ENCODE results near the gene GATA6.
"Not testable (repeated sequence)": the region's sequence is repeated elsewhere in the genome, so short reads cannot be mapped to it uniquely, and the experiment has no call there.

GATA6 gene

DNA sequence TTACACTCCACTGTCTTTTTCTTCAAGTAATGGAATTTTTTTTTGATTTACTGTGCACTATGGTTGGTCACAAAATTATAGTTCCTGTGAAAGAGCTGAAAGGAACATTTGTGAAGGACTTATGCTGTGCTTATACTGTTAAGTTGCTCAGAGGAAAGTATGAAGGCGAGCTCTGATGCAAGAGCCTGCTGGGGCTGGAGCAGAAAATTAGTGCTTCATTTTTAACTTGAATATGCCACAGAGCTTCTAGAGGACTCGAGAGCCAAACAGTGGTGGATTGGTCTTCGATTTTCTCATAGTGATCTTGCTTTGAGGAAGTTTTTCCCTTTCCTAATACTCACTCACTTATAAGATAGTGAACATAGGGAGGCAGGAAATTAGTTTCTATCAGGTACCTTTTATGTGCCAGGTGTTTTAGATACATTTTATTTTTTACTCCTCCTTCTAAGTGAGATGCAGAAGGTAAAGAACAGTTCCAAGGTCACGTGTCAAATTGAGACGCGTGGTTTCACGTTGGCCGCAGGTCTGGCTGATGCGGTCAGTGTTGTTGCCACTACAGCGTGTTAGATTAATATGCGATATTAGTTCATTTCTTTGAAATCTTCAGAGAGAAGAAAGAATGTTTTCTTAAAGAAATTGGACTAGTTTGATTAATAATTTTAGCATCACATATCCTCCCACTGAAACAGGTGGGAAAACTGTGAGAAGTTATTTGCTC lies 20.2 kb downstream of the GATA6 start:
- H3K4me3 ChIP-seq (ENCODE audit: low read depth, low read length), result no peak overlapping the region
- TF ChIP-seq, protein P1, sequence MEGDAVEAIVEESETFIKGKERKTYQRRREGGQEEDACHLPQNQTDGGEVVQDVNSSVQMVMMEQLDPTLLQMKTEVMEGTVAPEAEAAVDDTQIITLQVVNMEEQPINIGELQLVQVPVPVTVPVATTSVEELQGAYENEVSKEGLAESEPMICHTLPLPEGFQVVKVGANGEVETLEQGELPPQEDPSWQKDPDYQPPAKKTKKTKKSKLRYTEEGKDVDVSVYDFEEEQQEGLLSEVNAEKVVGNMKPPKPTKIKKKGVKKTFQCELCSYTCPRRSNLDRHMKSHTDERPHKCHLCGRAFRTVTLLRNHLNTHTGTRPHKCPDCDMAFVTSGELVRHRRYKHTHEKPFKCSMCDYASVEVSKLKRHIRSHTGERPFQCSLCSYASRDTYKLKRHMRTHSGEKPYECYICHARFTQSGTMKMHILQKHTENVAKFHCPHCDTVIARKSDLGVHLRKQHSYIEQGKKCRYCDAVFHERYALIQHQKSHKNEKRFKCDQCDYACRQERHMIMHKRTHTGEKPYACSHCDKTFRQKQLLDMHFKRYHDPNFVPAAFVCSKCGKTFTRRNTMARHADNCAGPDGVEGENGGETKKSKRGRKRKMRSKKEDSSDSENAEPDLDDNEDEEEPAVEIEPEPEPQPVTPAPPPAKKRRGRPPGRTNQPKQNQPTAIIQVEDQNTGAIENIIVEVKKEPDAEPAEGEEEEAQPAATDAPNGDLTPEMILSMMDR (IDR thresholded peaks at IDR 0.05; ENCODE audit: borderline replicate concordance, insufficient read depth, low read depth, low read length), result no peak

- H3K4me3 ChIP-seq (ENCODE audit: low read depth, low read length), result no peak overlapping the region
- TF ChIP-seq, protein P1 (IDR thresholded peaks at IDR 0.05; ENCODE audit: borderline replicate concordance, insufficient read depth, low read depth, low read length), result no peak
Measured at GRCh38 chr18:22191346-22191695, 21.9 kb downstream of the GATA6 start.

- no peak overlapping the region for H3K4me3 ChIP-seq (ENCODE audit: low read depth, low read length)
- TF ChIP-seq, protein P1 (IDR thresholded peaks at IDR 0.05; ENCODE audit: borderline replicate concordance, insufficient read depth, low read depth, low read length), result no peak
Measured at GRCh38 chr18:22191923-22192322, 22.5 kb downstream of the GATA6 start.

GRCh38 chr18:22193466-22193865 lies 24.1 kb downstream of the GATA6 start:
- TF ChIP-seq, protein P1 (IDR thresholded peaks at IDR 0.05; ENCODE audit: borderline replicate concordance, insufficient read depth, low read depth, low read length), result no peak
- no peak overlapping the region for H3K4me3 ChIP-seq (ENCODE audit: low read depth, low read length)

- H3K4me3 ChIP-seq (ENCODE audit: low read depth, low read length), result no peak overlapping the region
- TF ChIP-seq, protein P1 (IDR thresholded peaks at IDR 0.05; ENCODE audit: borderline replicate concordance, insufficient read depth, low read depth, low read length), result no peak
Measured at GRCh38 chr18:22194151-22194598, 24.8 kb downstream of the GATA6 start.

GRCh38 chr18:22195052-22195451 lies 25.7 kb downstream of the GATA6 start:
- TF ChIP-seq, protein P1 (IDR thresholded peaks at IDR 0.05; ENCODE audit: borderline replicate concordance, insufficient read depth, low read depth, low read length), result no peak
- no peak overlapping the region for H3K4me3 ChIP-seq (ENCODE audit: low read depth, low read length)

DNA sequence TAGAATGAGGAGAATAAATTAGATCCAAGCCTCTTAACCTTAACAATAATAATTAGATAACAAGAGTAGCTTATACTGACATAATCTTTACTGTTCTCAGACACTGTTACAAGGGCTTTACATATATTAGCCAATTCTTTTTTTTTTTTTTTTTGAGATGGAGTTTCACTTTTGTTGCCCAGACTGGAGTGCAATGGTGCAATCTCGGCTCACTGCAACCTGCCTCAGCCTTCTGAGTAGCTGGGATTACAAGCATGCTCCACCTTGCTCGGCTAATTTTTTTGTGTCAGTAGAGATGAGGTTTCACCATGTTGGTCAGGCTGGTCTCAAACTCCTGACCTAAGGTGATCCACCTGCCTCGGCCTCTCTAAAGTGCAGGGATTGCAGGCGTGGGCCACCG lies 27.6 kb downstream of the GATA6 start:
- not testable (repeated sequence) for H3K4me3 ChIP-seq (ENCODE audit: low read depth, low read length)
